GM12878 (cell line): ENCODE data around the gene SCMH1. TPM values are rescaled to one million over a fixed set of nuclear protein-coding genes. Genes with fewer than 3 reads are reported as not detected.

Experiments used
- ATAC-seq: fragments of 200-7000 bp; cut with Tn5 transposase; 3 replicates; pipeline ENCODE4 v1.9.1; 2020; ENCODE audit warnings: mild to moderate bottlenecking, moderate library complexity
- BruUV-seq: library from RNA; stranded (reverse); fragments of 400-500 nt; replicated peaks from 2 replicates; lab custom pipeline; 2021; lab: Mats Ljungman, UMichigan
- CTCF ChIA-PET: fragments of 300-600 bp; sonication (Branson Sonifier 250); formaldehyde crosslinking; extraction: SDS; loops from one replicate; lab custom pipeline; 2021; ENCODE audit warnings: inconsistent platforms; lab: Yijun Ruan, JAX
- POLR2A ChIA-PET: fragments of 350-600 bp; formaldehyde crosslinking; extraction: SDS; loops from one replicate; lab custom pipeline; 2021; ENCODE audit warnings: inconsistent platforms; lab: Charles Lee
- RAD21 ChIA-PET: fragments of 300-600 bp; sonication (Branson Sonifier 250); formaldehyde crosslinking; loops from one replicate; lab custom pipeline; 2023; ENCODE audit warnings: antibody characterized with exemption; ENCODE audit not compliant: unreplicated experiment; lab: Charles Lee
- SMC1A ChIA-PET: fragments of 300-600 bp; sonication (Branson Sonifier 250); formaldehyde crosslinking; loops from one replicate; lab custom pipeline; 2023; ENCODE audit not compliant: unreplicated experiment, uncharacterized antibody; lab: Charles Lee
- DNase-seq: peaks from one replicate; pipeline ENCODE4 v3.0.0-alpha.2; 2011; ENCODE audit warnings: low read depth, low spot score
- FAIRE-seq: peaks from 3 replicates; lab custom pipeline; 2011; peaks lifted over from hg19 to GRCh38; lab: Jason Lieb, UNC
- H2AFZ ChIP-seq: 2 replicates; pipeline ENCODE4 v1.6.0; 2011; ENCODE audit warnings: low read depth, low read length, control low read depth; ENCODE audit not compliant: control insufficient read depth
- H3K27ac ChIP-seq: 2 replicates; pipeline ENCODE4 v1.5.1; 2011; ENCODE audit warnings: control low read depth; ENCODE audit not compliant: control insufficient read depth, insufficient read depth
- H3K27me3 ChIP-seq, 2 experiments: replicated peaks in 1 of 2; 2 replicates each; pipeline versions ENCODE4 v1.6.0 to v1.6.1; 2011; ENCODE audit warnings: low read length in 1 of 2; ENCODE audit not compliant: control insufficient read depth in 2 of 2, insufficient read depth in 2 of 2
- H3K36me3 ChIP-seq, 2 experiments: 2 replicates each; pipeline ENCODE4 v1.5.1; 2011; ENCODE audit warnings: low read length in 1 of 2; ENCODE audit not compliant: control insufficient read depth in 2 of 2, insufficient read depth in 2 of 2
- H3K4me1 ChIP-seq: 2 replicates; pipeline ENCODE4 v1.6.1; 2011; ENCODE audit warnings: mild to moderate bottlenecking, low read length, moderate library complexity, mixed read lengths; ENCODE audit not compliant: control insufficient read depth, insufficient read depth
- H3K4me2 ChIP-seq: 2 replicates; pipeline ENCODE4 v1.6.0; 2011; ENCODE audit warnings: control low read depth; ENCODE audit not compliant: control insufficient read depth, insufficient read depth
- H3K4me3 ChIP-seq: fragments of 200-600 bp; sonication (generic); 2 replicates; pipeline ENCODE4 v1.5.1; 2016
- H3K79me2 ChIP-seq: 2 replicates; pipeline ENCODE4 v1.6.0; 2011; ENCODE audit warnings: low read length; ENCODE audit not compliant: control insufficient read depth, insufficient read depth
- H3K9ac ChIP-seq: 2 replicates; pipeline ENCODE4 v1.8.0; 2011; ENCODE audit warnings: low read length, control low read depth, mixed read lengths; ENCODE audit not compliant: control insufficient read depth, insufficient read depth
- H3K9me3 ChIP-seq: replicated peaks from 3 replicates; pipeline ENCODE4 v1.5.1; 2011; ENCODE audit warnings: mild to moderate bottlenecking, low read length; ENCODE audit not compliant: control insufficient read depth, insufficient read depth
- H4K20me1 ChIP-seq: 2 replicates; pipeline ENCODE4 v1.6.0; 2011; ENCODE audit not compliant: control insufficient read depth, insufficient read depth
- BMI1 ChIP-seq: fragments of 450-650 bp; IDR thresholded peaks from 2 replicates; pipeline ENCODE4 v1.6.1; 2016; ENCODE audit warnings: mild to moderate bottlenecking, moderate library complexity, borderline replicate concordance
- CEBPB ChIP-seq, 2 experiments: fragments of 150-350 bp in 1 of 2; IDR thresholded peaks; 2 replicates each; pipeline ENCODE4 v1.6.1; 2012 to 2014; ENCODE audit warnings: low read depth in 2 of 2, low read length in 2 of 2, borderline replicate concordance in 1 of 2, inconsistent platforms in 1 of 2
- CEBPZ ChIP-seq: fragments of 150-350 bp; IDR thresholded peaks from 2 replicates; pipeline ENCODE4 v1.6.1; 2016; ENCODE audit warnings: low read depth, low read length
- CREM ChIP-seq: IDR thresholded peaks from 2 replicates; pipeline ENCODE4 v1.6.1; 2014; ENCODE audit warnings: antibody characterized with exemption, low read depth
- ELK1 ChIP-seq: IDR thresholded peaks from 2 replicates; pipeline ENCODE4 v1.6.1; 2012; ENCODE audit warnings: low read depth, low read length, improper control_type of control experiment
- GABPA ChIP-seq: IDR thresholded peaks from 2 replicates; pipeline ENCODE4 v1.6.1; 2014; ENCODE audit warnings: antibody characterized with exemption, low read depth, mild to moderate bottlenecking, inconsistent platforms
- MLLT1 ChIP-seq: fragments of 450-650 bp; IDR thresholded peaks from 2 replicates; pipeline ENCODE4 v1.6.1; 2016; ENCODE audit warnings: mild to moderate bottlenecking
- NFXL1 ChIP-seq: fragments of 450-650 bp; IDR thresholded peaks from 2 replicates; pipeline ENCODE4 v1.6.1; 2017; ENCODE audit warnings: antibody characterized with exemption, mild to moderate bottlenecking, borderline replicate concordance
- NFYA ChIP-seq: IDR thresholded peaks from 2 replicates; pipeline ENCODE4 v1.6.1; 2011; ENCODE audit warnings: low read depth, mild to moderate bottlenecking, low read length, improper control_type of control experiment, borderline replicate concordance
- SUPT20H ChIP-seq: IDR thresholded peaks from 2 replicates; pipeline ENCODE4 v1.6.1; 2011; ENCODE audit warnings: low read depth, mild to moderate bottlenecking, low read length, moderate library complexity, borderline replicate concordance; ENCODE audit not compliant: control insufficient read depth
- TCF7 ChIP-seq: IDR thresholded peaks from 2 replicates; pipeline ENCODE4 v1.6.1; 2014; ENCODE audit warnings: antibody characterized with exemption, borderline replicate concordance
- WGBS: methylation state at CpG from one replicate; pipeline ENCODE4 v1.1.6; 2016; ENCODE audit warnings: low lambda C conversion rate; ENCODE audit not compliant: insufficient replicate concordance, insufficient coverage; ENCODE audit errors: missing lambda C conversion rate; 5-methylcytosine and 5-hydroxymethylcytosine counted together
- in situ Hi-C: fragments of 300-500 bp; cut with MboI; formaldehyde crosslinking; loops from 9 replicates; pipeline ENCODE4 v1.14.3; 2018; ENCODE audit warnings: mixed read lengths
- intact Hi-C: fragments of 100-400 bp; cut with micrococcal nuclease; formaldehyde crosslinking; loops from one replicate; pipeline ENCODE4 v1.14.2; 2022; ENCODE audit not compliant: unreplicated experiment
- polyA plus RNA-seq, 11 experiments: library from polyadenylated mRNA; depleted of rRNA in 4 of 11; unstranded in 6 of 11; stranded (reverse) in 5 of 11; fragments of >200 nt; fragmentation: Nextera tagmentation in 4 of 11; fragmentation: Illumina TruSeq in 1 of 11; extraction: Ambion mirVana in 4 of 11; extraction: Trizol in 1 of 11; gene quantifications; 1 replicate in 1 of 11; 2 replicates in 10 of 11; pipeline versions ENCODE4 v1.2.1 to v1.2.3, GENCODE V29; 2011 to 2016; ENCODE audit warnings: inconsistent platforms in 2 of 11, missing spikeins in 2 of 11, low read depth in 1 of 11
- total RNA-seq, 4 experiments: library from RNA; depleted of rRNA in 3 of 4; stranded (reverse); fragments of >200 nt in 3 of 4; fragmentation: Illumina TruSeq in 1 of 4; extraction: Trizol in 1 of 4; gene quantifications; 2 replicates each; pipeline versions ENCODE4 v1.2.1 to v1.2.3, GENCODE V29; 2013 to 2021
- TF ChIP-seq, protein P1 (sequence below): fragments of 450-650 bp; formaldehyde crosslinking; IDR thresholded peaks from 2 replicates; pipeline ENCODE4 v1.4.0; 2022; ENCODE audit warnings: mild to moderate bottlenecking, moderate library complexity
- TF ChIP-seq, protein P2 (sequence below): fragments of 450-650 bp; IDR thresholded peaks from 2 replicates; pipeline ENCODE4 v1.6.1; 2017; ENCODE audit warnings: mild to moderate bottlenecking

SCMH1 gene
- total and polyA plus RNA-seq, 10 of the 15 experiments (the other 5 are each of a cell fraction or from before 2014, with no cell fraction given), result 7.5 to 44.1 (median 27.8) TPM

DNA sequence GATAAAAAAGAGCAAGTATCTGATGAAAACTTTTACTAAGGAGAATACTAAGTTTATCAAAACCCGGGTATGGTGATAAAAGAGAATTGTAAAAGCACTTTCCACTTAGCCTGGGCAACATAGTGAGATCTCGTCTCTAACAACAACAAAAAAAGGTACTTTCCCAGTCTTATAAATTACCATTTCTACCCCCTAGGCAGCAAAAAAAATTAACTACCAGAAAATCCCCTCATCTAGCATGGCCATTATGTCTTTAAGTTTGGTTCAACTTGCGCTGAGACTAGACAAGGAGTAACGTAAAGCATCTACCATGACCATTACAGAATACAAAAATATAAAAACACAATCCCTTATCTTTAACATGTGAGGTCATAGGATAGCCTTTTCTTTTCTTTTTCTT is 141.9 kb downstream of the SCMH1 start:
- ChIA-PET POLR2A (no interaction called here), SMC1A (no interaction called here), RAD21 (no interaction called here), CTCF (no interaction called here)
- Histone ChIP-seq H3K27me3 (no peaks in the 10 kb centered on the region), H3K9me3 (no peaks in the 10 kb centered on the region), H3K4me1 (peaks cover 4% of the 10 kb centered on the region), H3K4me3 (no peak overlapping the region), H2AFZ (no peak overlapping the region), H3K36me3 (no peaks in the 10 kb centered on the region), H3K4me2 (no peak overlapping the region), H4K20me1 (no peaks in the 10 kb centered on the region), H3K79me2 (no peaks in the 10 kb centered on the region), H3K9ac (no peak overlapping the region), H3K27ac (no peak overlapping the region)
- no peak for FAIRE-seq
- BruUV-seq, result no TSS peak
- in situ Hi-C loops, result no loop called here
- no peak for DNase-seq
- no peak for TF ChIP-seq NFXL1
- no peak for TF ChIP-seq CREM
- TF ChIP-seq ELK1, result no peak
- TF ChIP-seq, protein P1, sequence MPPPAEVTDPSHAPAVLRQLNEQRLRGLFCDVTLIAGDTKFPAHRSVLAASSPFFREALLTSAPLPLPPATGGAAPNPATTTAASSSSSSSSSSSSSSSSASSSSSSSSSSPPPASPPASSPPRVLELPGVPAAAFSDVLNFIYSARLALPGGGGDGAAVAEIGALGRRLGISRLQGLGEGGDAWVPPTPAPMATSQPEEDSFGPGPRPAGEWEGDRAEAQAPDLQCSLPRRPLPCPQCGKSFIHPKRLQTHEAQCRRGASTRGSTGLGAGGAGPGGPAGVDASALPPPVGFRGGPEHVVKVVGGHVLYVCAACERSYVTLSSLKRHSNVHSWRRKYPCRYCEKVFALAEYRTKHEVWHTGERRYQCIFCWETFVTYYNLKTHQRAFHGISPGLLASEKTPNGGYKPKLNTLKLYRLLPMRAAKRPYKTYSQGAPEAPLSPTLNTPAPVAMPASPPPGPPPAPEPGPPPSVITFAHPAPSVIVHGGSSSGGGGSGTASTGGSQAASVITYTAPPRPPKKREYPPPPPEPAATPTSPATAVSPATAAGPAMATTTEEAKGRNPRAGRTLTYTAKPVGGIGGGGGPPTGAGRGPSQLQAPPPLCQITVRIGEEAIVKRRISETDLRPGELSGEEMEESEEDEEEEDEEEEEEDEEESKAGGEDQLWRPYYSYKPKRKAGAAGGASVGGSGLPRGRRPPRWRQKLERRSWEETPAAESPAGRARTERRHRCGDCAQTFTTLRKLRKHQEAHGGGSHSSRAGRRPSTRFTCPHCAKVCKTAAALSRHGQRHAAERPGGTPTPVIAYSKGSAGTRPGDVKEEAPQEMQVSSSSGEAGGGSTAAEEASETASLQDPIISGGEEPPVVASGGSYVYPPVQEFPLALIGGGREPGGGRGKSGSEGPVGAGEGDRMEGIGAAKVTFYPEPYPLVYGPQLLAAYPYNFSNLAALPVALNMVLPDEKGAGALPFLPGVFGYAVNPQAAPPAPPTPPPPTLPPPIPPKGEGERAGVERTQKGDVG, result no peak
- TF ChIP-seq BMI1, result no peak
- no peak for TF ChIP-seq CEBPB (IDR thresholded peaks at IDR 0.05; ENCODE audit: borderline replicate concordance in 1 of 2, low read depth in 2 of 2, low read length in 2 of 2)
- TF ChIP-seq SUPT20H, result no peak
- no peak for TF ChIP-seq GABPA
- TF ChIP-seq CEBPZ, result no peak
- TF ChIP-seq TCF7, result no peak
- no peak for TF ChIP-seq MLLT1
- TF ChIP-seq, protein P2, sequence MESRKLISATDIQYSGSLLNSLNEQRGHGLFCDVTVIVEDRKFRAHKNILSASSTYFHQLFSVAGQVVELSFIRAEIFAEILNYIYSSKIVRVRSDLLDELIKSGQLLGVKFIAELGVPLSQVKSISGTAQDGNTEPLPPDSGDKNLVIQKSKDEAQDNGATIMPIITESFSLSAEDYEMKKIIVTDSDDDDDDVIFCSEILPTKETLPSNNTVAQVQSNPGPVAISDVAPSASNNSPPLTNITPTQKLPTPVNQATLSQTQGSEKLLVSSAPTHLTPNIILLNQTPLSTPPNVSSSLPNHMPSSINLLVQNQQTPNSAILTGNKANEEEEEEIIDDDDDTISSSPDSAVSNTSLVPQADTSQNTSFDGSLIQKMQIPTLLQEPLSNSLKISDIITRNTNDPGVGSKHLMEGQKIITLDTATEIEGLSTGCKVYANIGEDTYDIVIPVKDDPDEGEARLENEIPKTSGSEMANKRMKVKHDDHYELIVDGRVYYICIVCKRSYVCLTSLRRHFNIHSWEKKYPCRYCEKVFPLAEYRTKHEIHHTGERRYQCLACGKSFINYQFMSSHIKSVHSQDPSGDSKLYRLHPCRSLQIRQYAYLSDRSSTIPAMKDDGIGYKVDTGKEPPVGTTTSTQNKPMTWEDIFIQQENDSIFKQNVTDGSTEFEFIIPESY, result no peak
- no peak for TF ChIP-seq NFYA
- WGBS, result 87% methylated on average over 4 of the region's 4 CpGs
- no peak for ATAC-seq
- intact Hi-C loops, result no loop called here
